Colonic mucosa (tissue), 4 donors: Measurements from ENCODE around the gene EEF1G. TPM values are rescaled to one million over a fixed set of nuclear protein-coding genes. Genes with fewer than 3 reads are reported as not detected.

Experiments used
- DNase-seq: peaks from one replicate; pipeline ENCODE4 v3.0.0-alpha.2; 2020
- H3K27ac ChIP-seq: fragments of 200-600 bp; one replicate; pipeline ENCODE4 v1.8.0; 2021
- H3K27me3 ChIP-seq: fragments of 200-600 bp; one replicate; pipeline ENCODE4 v1.8.0; 2021
- H3K36me3 ChIP-seq: fragments of 200-600 bp; one replicate; pipeline ENCODE4 v1.8.0; 2021
- H3K4me1 ChIP-seq: fragments of 200-600 bp; one replicate; pipeline ENCODE4 v1.8.0; 2021; ENCODE audit warnings: mild to moderate bottlenecking
- H3K4me3 ChIP-seq: fragments of 200-600 bp; one replicate; pipeline ENCODE4 v1.8.0; 2021
- H3K9ac ChIP-seq, 2 donors: one replicate each; pipeline ENCODE4 v1.7.0; 2013; ENCODE audit warnings: control low read depth in 2 of 2, low read depth in 2 of 2, low read length in 2 of 2
- H3K9me3 ChIP-seq: fragments of 200-600 bp; one replicate; pipeline ENCODE4 v1.8.0; 2021
- CTCF ChIP-seq: fragments of 200-600 bp; IDR thresholded peaks from one replicate; pipeline ENCODE4 v1.8.0; 2022; ENCODE audit warnings: antibody characterized with exemption, mild to moderate bottlenecking
- intact Hi-C: fragments of 100-400 bp; cut with DNase I; formaldehyde crosslinking; loops from one replicate; pipeline ENCODE4 v1.14.1; 2022
- total RNA-seq, 2 donors: library from RNA; stranded (reverse); fragmentation: NEBNext Ultra II Directional in 1 of 2; extraction: Animal tissue kit (Norgen Biotek cat#: 25700) in 1 of 2; gene quantifications; one replicate each; pipeline ENCODE4 v1.2.1, GENCODE V29; 2021
- donor health status: healthy.
- donor health status: DM: no; HTN: no; CAD: no.
- donor health status: DM: no; HTN: no; CAD: no.

EEF1G gene
- total RNA-seq, 2 donors from 2014 or later: 1,328 to 1,358 TPM

DNA sequence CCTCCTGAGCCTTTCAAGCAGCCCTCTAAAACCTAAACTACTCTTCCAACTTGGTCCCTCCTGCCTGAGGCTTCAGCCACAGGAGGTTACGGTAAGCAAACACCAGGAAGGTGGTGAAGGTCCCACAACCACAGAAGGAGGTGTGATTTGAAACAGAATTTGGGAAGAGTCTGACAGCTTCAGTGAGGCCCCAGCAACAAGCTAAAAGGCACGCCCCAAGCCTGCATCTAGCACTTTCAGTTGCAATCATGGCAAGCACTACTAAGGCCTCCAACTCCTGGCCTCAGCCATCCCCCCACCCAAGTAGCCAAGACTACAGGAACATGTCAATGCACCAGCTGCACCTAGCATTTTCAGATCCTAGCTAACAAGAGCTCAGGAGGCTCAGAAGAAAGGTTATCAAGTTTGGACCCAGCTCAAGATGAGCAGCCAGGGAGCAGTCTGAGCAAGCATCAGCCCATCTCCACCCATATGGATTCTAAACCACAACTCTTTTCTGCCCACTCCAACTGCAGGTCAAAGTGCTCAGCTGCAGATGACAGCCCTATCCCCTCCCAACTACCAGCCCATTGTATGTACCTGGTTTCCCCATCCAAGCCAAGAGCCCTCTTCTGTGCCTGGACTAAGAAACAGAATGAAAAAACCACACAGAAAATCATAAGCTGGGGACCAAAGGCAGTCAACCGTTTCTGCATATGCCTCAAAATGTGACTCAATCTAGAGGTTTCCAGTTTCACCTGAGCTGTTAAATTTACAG is 16.6 kb downstream of the EEF1G start:
- Histone ChIP-seq H3K27ac (peak overlapping the region; percentile 92), H3K27me3 (no peaks in the 10 kb centered on the region), H3K4me1 (peaks cover 43% of the 10 kb centered on the region), H3K4me3 (peak overlapping the region; percentile 7), H3K9ac (peak overlapping the region; percentile 61 to 90), H3K36me3 (peaks cover 15% of the 10 kb centered on the region), H3K9me3 (no peaks in the 10 kb centered on the region)
- no peak for DNase-seq
- intact Hi-C loops: loop anchor here (5.0 kb wide), 1 partner anchor 155 kb away; no protein-coding TSS in a partner anchor
- no peak for TF ChIP-seq CTCF

GRCh38 chr11:62556108-62556874 is 17.4 kb downstream of the EEF1G start:
- peak overlapping the region; percentile 61 to 90 for H3K9ac ChIP-seq
- DNase-seq: peak; percentile 87
- no peak for TF ChIP-seq CTCF
- H3K9me3 ChIP-seq: no peaks in the 10 kb centered on the region
- H3K27me3 ChIP-seq: no peaks in the 10 kb centered on the region
- intact Hi-C loops: loop anchor here (5.0 kb wide), 1 partner anchor 154 kb away; no protein-coding TSS in a partner anchor
- peak overlapping the region; percentile 7 for H3K4me3 ChIP-seq
- peak overlapping the region; percentile 92 for H3K27ac ChIP-seq
- H3K4me1 ChIP-seq: peaks cover 51% of the 10 kb centered on the region
- H3K36me3 ChIP-seq: peaks cover 15% of the 10 kb centered on the region

DNA sequence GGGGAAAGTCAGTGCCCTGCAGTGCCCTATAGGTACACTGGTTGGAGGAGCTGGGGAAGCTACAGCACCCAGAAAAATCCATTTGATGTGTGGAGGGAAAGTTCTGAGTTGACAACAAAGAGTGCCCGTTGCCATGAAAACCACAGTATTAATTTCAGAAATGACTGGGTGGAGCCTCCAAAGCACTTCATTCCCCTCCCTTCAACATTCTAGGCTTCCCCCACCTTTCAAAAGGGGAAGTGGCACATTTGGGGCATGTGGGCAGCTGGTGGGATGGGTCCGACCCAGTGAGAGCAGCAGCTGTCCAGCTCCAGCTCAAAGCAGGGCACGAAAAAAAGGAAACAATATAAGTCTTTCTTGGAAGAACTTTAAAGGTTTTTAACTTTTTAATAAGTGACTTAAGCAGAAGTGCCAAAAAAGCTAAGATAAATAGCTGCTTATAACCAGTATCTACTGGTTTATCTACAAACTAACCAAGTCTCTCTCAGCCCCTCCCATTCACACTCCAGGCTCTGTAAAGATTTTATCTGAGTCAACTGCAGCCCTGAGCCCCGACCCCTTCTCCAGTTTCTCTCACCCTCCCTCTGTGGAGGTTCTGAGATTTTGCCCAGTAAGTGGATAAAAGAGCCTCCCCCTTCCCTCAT is 18.1 kb downstream of the EEF1G start:
- intact Hi-C loops: loop anchor here (5.0 kb wide), 1 partner anchor 153 kb away; no protein-coding TSS in a partner anchor
- Histone ChIP-seq H3K9ac (peak overlapping the region; percentile 61 to 90), H3K4me1 (peaks cover 53% of the 10 kb centered on the region), H3K27ac (peak overlapping the region; percentile 92), H3K27me3 (no peaks in the 10 kb centered on the region), H3K9me3 (no peaks in the 10 kb centered on the region), H3K36me3 (peaks cover 15% of the 10 kb centered on the region), H3K4me3 (no peak overlapping the region)
- no peak for DNase-seq
- TF ChIP-seq CTCF: no peak

DNA sequence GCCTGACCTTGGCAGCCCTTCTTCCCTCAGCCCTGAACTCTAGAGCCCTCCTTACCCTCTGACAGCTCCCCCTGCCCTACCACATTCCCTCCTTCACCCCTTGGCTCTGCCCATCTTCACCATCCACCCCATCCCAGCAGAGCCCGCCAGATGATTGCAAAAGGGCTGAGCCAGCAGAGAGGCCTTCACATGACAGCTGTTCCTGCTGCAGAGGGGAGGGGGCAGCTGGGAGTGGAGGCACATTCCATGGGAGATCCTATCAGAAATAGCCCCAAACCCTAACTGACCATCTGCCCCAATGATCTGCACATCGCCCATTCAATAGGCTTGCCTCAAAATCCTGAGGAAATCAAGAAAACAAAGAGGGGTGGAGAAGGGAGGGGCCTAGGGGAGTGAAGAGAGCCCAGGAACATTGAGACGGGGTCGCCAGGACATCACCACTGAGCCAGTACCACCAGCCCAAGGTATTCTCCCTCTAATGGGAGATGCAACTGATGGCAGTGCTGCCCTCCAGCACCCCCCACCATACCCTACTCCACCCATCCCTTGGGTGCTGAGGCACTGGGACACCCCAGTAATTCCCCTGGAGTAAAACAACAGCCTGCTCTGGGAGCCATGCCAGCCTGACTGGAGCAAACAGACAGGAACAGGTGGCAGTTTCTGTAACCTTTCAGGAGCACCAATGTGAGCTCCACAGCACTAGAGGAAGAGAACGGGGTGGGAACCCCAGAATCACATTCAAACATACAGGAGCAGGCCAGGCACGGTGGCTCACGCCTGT is 19.1 kb downstream of the EEF1G start:
- Histone ChIP-seq H3K4me3 (no peak overlapping the region), H3K27ac (peak overlapping the region; percentile 92), H3K4me1 (peaks cover 53% of the 10 kb centered on the region), H3K36me3 (peaks cover 10% of the 10 kb centered on the region), H3K9ac (peak overlapping the region; percentile 13 to 90), H3K27me3 (no peaks in the 10 kb centered on the region), H3K9me3 (no peaks in the 10 kb centered on the region)
- no peak for TF ChIP-seq CTCF
- intact Hi-C loops: loop anchor here (5.0 kb wide), 1 partner anchor 152 kb away; no protein-coding TSS in a partner anchor
- peak; percentile 79 for DNase-seq
